HCEC 1CT (cell line): ENCODE results near the gene GUCA1A.

Experiments used
- DNase-seq: peaks from one replicate; pipeline ENCODE4 v3.0.0-alpha.2; 2017

The GUCA1A gene

DNA sequence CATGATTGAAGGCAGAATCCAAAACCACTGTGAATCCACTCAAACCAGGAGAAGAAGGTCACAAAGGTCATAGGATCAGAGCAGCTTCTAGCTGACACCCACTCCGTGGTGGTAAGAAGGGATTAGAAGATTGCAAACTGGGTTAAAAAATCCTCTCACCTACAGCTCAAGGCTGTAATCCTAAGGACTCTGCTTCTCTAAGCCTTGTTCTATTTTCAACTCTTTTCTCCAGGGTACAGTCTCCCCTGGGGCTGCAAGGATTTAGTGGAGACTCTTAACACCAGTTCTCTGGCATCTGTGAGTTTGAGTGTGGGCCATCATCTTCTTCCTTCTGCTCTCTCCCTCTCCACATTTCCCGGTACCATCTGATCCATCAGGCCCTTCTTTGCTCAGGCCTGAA is at the start of gene GUCA1A:
Gene GUCA1A, plus strand, starts transcription at position 264 of the 400 bp plus-strand sequence. CDS start 250 bp downstream, outside the sequence.
- no peak for DNase-seq

DNA sequence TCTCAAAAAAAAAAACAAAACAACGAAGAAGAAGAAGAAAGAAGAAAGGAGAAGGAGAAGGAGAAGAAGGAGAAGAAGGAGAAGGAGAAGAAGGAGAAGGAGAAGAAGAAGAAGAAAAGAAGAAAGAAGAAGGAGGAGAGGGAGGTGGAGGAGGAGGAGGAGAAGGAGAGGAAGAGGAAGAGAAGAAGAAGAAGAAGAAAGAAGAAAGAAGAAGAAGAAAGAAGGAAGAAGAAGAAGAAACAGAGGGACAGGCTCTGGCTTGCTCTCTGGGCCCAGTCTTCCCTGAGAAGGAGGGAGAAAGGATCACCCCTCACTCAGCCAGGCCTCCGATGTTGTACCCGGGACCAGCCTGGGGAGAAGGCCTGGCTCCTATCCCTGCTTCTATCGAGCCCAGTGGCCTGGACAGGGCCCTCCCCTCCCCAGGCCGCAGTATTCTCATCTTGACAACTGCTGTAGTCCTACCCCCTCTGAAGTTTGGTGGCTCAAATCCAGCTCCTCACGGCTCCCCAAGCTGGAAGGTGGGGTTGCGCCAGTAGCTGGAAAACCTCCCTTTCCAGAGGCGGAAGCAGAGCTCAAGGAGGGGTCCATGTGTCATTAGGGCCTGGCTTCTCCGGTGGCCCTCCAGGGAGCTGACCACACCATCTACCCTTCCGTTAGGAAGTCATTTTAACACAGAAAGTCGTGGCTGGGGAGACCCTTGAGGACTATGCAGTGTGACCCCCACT is 49.6 kb upstream of the GUCA1A start:
- no peak for DNase-seq

DNA sequence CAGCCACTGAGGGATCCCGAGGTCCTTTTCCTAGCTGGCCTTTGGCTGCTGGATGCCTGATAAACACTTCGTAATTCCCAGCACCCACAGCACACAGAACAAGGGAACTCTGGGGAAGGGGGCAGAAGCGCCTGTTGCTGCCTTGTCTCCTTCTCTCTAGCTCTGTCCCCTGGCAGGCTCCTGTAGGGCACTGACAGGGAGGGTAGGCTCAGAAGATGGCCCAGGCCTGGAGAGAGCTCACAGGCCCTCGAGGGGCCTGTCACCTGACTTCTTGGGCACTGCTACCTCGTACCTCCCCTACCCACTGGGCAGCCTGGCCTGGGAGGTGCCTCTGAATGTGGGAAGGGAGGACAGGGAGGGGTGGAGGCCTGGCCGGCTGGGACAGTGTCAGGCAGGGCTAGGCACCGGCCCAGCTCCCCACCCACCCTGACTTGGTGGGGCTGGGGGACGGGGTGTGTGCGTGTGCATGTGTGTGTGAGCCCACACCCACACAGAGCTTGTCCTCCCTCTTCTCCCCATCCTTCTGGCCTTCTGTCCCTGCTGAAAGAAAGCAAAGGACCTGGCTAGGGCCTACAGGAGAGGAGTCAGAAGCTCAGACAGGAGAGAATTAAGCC is 48.8 kb upstream of the GUCA1A start:
- no peak for DNase-seq

DNA sequence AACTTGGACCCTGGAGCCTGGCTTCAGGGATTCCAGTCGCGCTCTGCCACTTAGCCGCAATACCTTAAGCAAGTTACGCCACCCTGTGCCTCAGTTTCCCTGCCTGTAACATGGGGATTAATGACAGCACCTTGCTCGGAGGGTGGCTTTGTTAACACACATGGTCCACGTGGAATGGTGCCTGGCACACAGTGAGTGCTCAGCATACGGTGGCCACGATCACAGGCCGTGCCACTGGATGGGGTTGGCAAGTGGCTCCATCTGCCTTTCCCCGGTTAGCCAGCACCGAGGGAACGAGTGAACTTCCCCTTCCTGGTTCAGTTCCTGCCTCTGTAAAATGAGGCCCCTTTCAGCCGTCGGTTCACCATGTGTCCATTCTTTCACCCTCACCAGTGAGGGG is 47.9 kb upstream of the GUCA1A start:
- DNase-seq: no peak

DNA sequence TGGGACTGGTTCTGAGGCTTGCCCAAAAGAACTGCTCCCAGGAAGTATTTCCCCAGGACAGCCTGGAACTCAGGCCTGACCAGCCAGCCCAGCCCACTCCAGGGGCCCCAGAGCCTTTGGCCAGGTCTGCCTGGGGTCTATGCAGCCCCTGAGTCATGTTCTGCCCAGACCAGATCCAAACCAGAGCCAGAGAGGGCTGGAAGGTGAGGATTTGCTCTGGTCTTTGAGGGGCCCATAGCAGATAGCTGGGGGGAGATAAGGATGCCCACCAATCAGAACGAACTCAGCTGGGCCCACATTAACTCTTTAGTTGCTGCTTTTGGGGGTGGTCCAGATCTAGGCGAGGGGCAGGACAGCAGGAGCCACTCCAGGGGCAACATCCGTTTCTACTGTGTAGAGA is 47.5 kb upstream of the GUCA1A start:
- DNase-seq: no peak

DNA sequence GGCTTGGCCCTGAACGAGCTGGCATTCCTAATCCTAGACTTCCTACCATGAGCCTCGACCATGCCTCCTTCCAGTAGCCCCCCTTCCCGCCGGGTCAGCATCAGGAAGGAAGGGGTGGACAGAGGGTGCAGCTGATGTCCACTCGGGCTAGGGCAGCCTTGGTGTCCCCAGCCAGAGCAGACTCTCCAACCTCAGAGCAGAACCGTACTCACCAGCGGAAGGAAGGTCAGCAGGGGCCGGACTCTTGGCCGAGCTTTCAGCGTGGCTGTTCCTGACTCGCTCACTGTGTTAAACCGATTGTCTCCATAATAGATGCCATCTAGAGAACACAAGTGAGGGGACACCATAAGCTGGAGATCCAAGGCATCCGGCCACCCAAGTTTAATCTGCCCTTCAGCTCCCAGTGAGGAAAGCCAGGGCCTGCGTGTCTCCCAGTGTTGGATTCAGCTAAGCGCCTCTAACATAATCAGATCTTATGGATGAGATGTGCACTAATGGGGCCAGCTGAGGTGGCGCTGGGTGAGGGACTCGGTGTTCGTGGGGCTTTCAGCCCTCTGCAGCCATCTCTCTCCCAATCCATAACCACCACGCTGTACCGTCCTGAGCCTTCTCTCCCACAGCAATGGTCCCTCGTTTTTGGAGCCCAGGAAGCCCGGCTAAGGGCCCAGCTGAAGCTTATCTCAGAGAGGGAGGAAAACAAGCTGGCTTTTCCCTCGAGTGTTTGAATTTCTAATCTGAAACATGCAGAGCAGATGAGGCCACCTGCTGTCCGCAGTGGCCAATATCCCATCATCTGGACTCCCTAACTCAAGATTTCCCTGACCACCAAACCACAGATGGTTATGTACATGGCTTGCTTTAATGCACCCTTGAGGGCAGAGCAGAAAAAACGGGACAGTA is 44.5 kb upstream of the GUCA1A start:
- no peak for DNase-seq

DNA sequence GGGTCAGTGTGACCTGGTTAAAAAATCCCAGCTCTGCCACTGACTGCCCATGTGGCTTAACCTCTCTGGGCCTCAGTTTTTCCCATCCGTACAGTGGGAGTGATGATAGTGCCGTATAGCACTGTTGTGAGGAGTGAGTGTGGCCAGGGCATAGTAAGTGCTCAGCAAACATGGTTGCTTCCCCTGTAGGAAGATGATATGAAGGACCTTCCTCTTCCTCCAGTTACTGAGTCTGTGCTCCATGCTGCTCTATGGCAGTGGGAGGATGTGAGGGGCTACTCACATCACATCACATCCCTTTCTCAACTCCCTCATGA is 43.8 kb upstream of the GUCA1A start:
- DNase-seq: no peak

DNA sequence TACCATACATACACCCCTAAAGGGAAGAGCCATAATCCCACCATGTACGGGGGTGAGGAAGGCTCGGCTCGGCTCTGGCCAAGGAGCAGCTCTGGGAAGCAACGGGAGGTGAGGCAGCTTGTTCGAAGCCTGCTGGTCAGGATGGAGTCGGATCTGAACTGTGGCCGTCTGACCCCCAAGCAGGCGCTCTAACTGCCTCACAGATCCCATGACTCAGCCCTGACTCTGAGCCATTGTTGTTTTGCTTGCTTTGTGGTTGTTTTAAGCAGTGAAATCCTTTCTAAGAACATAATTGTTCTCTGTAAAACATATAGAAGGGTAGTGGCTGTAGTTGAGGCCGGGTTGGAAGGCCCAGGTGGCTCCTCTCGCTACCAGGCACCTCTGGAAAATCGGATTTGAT is 41.6 kb upstream of the GUCA1A start:
- peak; percentile 71 for DNase-seq

DNA sequence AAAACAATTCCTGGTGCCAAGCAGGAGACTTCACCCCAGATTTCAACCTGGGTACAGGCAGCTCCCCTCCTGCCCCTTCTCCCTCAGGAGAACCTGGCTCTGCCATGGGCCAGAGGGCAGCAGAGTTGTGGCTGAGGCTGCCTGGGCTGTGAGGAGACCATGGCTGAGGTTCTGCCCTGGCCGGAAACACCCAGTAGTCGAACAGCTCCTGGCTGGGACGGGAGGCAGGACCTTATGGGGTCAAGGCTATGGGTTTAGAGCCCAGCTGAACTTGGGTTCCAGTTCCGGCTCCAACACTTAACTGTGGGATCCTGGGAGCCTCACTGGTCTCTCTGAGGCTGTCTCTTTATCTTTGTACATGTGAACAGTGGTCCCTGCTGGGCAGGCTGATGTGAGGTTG is 39.2 kb upstream of the GUCA1A start:
- DNase-seq: no peak

DNA sequence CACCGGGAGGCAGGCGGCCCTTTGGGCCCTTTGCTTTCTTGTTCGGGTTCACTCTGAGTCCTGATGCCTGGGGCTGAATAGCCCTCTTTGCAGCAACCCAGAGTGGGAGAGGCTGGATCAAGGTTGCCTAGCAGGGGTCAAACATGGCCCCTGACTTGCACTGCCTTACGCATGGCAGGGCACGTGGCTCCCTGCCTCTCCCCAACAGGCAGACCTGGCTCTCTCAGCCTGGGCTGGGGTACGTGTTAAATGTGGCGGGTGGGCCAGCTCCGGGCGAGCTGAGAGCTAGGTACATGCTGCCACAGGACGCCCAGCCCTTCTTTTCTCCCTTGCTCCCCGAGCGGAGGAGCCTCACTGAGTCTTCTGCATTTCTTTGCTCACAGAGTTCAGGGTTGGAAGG is 38.0 kb upstream of the GUCA1A start:
- DNase-seq: no peak

DNA sequence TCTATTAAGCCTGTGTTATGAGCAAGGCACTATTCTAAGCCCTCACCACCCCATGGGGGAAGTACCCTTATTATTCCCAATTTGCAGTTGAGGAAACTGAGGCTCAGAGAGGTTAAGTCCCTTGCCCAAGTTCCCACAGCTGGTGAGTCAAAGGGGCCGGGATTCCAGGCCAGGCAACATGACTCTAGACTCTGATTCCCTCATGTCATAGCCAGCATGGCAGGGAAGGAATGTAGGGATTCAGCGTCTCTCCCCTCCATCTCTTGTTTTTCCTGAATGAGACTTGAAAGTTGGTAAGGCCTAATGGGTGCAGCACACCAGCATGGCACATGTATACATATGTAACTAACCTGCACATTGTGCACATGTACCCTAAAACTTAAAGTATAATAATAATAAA is 37.4 kb upstream of the GUCA1A start:
- DNase-seq: no peak

DNA sequence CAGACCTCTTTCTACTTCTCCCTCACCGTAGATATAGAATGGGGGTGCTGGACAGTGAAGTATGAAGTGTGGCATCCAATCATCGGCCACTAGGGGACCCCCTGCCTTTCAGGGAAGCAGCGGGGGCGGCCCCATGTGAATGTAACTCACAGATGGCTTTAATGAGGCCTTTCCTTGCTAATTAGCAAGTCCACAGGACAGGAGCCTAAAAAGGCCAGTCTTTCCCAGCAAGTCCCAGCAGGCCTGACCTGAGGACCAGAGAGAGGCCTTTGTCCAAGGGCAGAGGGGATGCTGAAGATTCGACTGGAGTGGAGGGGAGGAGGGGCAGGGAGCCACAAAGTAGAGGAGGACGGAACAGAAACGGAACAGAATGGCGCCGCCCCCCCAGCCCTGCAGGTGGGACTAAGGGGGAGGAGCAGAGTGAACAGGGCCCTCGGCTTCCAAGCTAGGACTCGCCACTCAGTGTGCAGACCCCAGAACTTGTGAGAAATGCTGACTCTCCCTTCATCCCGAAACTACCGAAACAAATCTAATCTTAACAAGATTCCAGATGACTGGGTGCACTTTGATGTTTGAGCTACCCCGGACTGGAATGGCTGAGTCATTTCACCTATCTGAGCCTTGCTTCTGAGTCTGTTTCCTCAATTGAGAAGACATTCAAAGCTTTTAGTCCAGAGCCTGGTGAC is 36.5 kb upstream of the GUCA1A start:
- DNase-seq: peak; percentile 70

DNA sequence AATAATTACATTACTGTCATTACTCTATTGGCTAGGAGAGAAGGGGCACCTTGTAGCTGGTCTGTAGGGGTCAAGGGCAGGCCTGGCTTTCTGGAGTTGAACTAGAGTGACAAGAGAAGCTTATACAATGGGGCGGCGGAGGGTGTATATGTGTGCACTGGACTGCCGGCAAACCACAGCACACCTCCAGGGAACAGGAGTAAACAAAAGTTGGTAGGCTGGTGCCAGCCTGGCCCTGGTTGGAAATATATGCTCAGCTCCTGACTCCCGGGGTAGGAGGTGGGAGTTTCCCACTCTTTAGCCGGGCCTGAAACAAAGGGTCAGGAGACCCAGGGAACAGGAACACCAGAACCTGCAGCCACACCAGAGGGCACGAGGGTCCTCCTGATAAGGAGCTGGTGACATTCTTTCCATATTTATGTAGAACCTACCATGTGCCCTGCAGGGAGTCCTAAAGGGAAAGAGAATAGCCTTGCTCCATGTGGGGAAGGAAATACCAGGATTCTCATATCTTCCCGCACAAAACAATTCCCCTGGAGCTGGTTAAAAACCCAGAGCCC is 35.9 kb upstream of the GUCA1A start:
- no peak for DNase-seq

DNA sequence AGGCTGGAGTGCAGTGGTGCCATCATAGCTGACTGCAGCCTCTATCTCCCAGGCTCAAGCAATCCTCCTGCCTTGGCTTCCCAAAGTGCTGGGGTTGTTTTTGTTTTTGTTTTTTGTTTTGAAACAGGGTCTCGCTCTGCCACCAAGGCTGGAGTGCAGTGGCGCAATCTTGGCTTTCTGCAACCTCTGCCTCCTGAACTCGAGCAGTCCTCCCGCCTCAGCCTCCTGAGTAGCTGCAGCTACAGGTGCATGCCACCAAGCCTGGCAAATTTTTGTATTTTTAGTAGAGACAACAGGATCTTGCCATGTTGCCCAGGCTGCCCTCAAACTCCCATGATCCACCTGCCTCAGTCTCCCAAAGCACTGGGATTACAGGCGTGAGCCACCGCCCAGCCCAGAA is 35.0 kb upstream of the GUCA1A start:
- DNase-seq: no peak

DNA sequence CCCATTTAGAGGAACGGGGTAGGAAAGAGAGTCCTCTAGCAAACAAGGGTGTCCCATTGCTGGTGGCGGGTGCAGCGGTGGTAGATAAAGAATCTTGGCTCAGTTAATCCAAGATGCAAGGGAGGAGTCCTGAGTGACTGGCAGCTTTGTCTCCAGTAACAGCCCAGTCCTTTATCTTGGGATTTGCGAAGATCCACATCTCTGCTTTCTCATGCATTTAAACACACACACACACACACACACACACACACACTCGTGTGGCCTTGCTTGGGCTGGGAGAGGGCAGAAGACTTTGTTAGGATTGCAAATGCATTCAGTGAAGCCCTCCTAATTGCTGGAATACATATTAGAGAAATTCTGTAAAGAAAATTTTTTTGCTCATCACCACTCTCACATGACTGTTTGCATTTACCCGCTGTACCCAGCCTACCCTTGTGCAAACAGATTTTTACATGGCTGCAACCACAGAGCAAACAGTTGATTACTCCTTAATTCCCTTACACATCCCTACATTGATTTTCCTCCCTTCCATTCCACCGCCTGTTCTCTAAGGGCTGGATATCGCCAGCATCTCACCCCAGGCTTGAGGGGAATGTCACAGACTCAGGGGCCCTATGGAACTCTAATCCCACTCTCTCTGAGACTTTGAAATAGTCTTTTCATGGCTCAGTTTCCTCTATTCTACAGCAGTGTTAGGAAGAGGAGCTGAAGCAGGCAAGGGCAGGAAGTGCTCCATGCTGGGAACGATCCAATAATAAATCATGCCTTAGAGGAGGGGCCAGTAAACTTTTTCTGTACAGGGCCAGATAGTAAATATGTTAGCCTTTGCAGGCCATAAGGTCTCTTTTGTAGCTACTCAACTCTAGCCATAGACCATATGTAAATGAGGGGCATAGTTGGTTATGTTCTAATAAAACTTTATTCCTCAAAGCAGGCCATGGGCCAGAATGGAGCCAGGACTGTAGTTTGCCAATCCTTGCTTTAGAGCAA is 34.2 kb upstream of the GUCA1A start:
- no peak for DNase-seq

DNA sequence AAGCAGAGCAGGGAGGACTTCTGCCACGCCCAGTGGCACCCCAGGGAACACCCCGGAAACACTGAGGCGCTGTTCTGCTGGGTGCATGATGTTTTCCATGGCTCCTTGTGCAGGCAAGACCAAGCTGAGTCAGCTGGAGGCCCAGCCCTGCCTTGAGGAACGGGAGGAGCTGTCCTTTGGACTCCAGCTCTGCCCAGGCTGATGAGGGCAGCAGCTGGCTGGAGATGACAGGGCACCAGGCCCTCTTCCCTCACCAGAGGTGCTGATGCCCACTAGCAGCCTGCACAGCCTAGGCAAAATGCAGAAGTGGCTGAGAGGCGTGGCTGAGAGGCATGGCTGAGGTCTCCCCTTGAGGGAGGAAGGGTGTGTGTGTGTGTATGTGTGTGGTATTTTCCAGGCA is 33.1 kb upstream of the GUCA1A start:
- DNase-seq: no peak

DNA sequence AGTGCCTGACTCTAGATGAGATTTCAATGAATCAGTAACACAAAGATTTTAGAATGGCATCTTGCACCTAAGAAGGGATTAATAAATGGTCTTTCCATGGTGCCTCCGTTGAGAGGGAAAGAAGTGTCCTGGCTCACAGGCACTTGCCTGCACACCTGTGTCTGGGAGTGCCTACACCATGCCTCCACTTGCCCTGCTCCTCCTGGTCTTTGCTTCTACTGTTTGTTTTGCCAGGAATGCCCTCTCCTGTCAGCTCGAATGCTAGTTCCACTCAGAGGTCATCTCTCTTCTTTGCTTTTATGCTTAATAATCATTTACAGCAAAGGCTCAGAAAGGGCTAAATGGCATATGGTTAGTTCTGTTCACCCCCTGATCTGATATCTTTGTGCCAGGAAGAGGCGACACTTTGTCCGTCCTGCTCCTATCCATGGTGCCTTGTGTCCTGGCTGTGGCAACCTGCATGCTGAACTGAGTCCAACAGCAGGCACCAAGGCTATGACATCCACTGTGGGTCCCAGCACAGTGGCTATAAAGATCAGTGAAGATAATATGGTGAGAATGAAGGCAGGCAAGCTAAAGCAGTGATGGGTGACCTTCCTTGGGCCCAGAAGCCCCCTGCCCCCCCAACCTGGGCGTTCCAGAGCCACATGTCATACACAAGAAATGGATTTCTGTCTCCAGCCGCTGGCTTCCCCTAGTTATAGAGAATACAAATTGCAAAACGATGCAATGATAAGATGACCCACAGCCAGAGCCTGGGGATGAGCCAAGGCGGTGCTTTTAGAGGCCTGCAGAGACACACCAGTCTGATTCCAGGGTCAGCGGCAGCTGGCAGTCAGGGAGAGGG is 32.2 kb upstream of the GUCA1A start:
- no peak for DNase-seq

DNA sequence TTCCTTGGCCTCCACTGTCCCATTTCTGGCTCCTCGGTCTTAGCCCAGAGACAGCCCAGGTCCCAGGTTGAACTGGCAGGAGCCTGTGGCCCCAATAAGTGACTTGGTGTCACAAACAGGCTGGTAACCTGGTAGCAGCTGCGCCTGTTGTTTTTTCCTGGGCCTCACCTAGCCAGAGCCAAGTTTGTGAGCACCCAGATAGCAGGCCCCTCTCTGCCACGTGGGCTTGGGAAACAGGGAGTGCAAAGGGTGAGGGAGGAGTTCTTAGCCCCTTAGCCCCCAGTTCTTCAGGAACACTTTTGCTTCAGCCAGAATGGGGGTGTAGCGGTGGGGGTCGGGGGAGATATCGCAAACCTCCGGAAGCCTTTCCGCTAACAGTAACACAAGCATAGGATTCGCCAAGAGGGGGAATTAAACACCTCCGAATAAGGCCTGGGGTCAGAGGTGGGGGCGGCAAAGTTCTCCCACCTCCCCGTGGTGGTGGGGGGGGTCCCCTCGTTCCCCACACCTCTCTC is 31.5 kb upstream of the GUCA1A start:
- no peak for DNase-seq

DNA sequence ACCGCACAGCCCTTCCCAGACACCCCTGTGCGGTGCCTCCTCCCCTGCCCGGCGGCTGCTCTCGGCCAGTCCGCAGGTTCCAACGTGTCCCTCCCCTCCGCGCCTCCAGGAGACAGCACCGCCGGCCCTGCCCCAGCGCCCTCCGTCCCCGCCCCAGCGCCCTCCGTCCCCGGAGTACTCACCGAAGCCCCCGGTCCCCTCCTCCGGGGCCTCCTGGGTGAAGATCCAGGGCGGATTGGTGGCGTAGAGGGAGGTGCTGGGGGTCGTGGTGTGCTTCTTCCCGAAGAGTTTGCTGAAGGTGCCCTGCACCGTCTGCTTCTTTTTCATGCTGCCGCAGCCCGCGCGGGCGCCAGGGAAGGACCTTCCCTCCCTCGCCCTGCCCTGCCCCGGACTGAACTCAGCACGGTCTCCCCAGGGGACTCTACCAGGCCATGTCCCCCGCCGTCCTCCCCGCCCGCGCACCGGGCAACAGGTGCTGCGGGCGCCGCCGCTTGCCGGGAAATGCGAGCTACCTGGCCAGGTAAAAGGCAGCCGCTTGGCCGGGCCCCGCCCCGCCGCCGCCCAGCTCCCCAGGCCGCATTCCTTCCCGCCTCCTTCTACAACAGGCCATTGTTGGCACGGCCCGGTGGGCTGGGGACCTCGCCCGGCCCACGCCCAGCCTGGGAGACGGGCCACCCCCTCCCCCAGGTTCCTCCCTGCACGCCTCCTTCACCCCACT is 30.9 kb upstream of the GUCA1A start, which contains the start of gene C6orf132:
Gene C6orf132, minus strand, starts transcription at position 503 of the 718 bp plus-strand sequence. Its CDS starts 176 bp downstream, at position 327.
- DNase-seq: no peak

DNA sequence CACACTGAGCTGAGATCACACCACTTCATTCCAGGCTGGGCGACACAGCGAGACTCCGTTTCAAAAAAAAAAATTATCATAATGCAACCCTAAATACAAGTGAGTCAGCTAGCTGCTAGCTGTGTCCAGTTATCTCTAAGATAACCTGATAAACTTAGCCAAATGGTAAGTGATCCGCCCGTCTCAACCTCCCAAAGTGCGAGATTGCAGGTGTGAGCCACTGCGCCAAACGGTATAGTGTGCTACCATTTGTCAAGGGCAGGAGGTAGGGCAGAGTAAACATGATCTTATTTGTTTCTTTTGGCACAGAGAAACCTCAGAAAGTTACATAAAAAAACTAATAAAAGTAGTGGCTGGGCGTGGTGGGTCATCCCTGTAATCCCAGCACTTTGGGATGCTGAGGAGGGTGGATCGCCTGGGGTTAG is 26.0 kb upstream of the GUCA1A start:
- DNase-seq: no peak
